Measurements from ENCODE around the gene KCNF1.

The KCNF1 gene

DNA sequence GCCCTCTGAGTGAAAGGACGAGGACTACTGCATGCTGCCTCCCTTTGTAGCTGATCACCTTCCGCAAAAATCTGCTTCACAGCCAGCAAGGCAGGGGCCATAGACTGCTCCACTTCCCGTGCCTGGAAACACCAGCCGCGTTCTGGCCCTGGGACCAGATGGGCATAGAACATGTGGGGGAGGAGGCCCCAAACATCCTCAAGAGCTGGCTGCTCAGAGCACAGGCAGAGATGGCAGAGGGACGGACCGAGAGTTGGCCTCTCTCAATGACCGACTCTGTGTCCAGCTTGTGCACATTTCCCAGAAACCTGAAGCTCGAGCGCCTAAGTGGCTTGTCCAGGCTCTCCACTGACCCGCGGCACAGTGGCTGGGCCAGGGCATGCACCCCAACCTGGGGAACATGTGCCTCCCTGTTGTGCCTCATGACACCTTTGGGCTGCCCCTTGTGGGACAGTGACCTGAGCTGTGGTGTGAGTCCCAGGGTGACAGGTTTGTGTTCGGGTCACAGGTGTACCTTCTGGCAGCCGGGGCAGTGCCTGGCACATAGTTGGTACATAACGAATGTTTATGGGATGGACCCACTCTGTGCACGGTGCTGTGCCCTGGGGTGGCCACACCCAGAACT lies 9.1 kb downstream of the KCNF1 start:
- DNase-seq (ENCODE audit: low spot score): no peak

DNA sequence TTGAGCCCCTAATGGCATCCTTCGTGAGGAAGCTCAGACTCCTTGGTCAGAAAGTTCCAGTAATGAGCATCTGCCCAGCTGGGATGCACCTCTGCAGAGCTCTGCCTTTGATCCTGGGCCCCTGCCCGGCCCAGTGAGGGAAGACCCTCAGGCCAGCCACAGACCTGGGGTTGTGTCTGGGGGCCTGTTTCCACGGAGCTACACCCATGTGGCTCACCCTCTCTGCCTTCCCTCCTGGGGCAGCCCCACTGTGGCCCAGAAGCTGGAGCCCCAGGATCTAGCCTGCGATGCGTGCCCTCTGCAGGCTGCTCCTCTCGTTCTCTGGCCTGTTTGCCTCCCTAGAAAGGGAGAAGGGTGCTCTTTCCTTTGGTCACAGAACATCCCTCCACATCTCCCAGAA lies 9.8 kb downstream of the KCNF1 start:
- no peak for DNase-seq (ENCODE audit: low spot score)

DNA sequence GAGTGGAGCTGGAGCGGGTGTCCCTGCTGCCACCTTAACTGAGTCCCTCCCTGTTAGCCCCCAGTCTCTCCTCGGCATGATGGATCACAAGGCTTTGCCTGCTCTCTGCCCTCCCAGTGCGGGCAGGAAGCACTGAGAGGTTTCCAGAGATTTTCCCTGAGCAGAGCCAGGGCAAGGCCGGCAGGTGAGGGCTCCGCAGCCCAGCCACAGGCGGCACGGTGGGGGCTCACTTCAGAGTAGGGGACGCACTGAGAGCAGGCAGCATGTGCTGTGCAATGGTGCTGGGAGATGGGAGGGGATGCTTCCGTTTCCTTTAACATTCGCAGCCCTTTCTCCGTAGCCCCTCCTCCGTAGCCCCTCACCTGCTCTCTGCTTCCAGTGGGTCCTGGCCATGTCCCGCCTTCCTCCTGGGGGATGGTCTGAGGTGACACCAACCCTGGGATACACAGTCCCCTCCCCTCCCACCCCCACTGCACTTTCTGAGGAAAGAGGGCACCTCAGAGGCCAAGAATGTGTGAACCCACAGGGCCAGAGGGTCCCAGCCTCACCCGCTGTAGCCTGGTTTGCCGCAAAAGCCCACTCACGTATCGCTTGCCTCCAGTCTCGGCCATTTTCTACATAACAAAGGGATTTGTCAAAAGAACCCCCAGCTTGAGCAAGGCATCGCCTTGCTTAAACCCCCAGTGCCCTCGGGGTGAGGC lies 10.7 kb downstream of the KCNF1 start:
- DNase-seq (ENCODE audit: low spot score): no peak

DNA sequence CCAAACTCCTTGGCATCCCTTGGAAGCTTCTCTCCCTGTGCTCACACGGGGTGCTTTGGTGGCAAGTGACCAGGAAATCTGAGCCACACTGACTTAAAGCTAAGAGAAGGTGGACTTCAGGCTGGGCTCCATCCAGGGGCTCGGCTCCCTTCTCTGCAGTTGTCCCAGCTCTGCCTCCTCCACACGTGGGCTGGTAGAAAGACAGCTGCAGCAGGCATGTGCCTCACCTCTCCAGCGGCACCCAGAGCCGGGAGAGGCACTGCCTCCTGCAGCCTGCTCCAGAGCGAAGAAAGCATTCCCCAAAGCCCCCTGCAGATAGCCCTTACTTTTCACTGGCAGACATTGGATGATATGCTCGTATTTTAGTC lies 11.3 kb downstream of the KCNF1 start:
- no peak for DNase-seq (ENCODE audit: low spot score)

DNA sequence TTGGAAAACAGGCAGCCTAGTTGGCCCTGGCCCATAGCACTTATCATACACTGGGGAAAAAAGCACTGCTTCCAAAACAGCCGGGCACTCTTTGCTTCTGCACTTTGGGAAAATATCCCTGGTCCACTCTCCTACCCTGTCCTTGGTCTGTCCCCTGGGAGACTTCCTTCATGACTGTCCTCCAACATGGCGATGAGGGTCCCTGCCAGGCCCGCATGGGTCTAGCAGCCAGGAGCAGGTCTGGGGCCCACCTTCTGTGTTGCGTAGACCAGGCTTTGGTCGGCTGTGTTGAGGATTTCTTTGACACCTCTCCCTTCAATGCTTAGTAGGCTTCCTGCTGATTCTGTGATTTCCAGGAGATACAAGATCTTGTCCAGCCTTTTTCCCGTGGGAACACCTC lies 12.2 kb downstream of the KCNF1 start:
- no peak for DNase-seq (ENCODE audit: low spot score)

DNA sequence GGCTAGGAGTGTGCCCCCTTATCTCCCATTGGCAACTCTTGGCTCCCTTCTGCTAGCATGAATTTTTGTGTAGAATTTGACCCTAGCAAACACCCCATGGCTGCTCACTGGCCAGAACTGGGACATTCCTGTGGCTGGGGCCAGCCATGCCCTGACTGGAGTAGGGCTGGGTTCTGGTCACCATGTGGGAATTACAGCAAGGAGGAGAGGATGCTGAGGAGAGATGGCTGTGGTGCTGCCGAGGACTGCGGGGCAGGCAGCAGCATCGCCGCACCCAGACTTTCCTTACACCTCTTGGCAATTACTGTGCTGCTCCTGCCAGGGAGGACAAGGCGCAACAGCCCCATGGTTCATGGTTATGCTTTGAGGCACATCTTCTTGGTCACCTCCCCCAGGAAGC lies 12.7 kb downstream of the KCNF1 start:
- no peak for DNase-seq (ENCODE audit: low spot score)

DNA sequence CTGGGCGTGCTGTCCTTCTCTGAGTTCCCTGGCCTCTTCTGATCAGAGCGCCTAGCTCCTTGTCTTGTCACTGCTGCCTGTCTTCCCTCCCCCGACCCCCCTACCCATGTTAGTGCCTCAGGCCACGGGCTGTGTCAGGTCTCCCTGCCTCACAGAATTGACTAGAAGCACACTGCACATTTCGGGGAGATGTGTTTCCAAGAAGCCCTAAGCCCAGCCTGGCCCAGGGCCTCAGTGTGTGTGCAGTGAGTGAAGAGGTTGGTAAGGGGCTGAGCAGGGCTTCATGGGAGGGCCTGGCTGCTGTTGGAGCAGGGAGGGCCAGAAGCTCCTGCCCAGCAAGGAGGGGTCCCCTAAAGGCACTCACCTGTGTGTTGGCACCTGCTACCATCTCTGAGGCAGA lies 13.1 kb downstream of the KCNF1 start:
- no peak for DNase-seq (ENCODE audit: low spot score)

DNA sequence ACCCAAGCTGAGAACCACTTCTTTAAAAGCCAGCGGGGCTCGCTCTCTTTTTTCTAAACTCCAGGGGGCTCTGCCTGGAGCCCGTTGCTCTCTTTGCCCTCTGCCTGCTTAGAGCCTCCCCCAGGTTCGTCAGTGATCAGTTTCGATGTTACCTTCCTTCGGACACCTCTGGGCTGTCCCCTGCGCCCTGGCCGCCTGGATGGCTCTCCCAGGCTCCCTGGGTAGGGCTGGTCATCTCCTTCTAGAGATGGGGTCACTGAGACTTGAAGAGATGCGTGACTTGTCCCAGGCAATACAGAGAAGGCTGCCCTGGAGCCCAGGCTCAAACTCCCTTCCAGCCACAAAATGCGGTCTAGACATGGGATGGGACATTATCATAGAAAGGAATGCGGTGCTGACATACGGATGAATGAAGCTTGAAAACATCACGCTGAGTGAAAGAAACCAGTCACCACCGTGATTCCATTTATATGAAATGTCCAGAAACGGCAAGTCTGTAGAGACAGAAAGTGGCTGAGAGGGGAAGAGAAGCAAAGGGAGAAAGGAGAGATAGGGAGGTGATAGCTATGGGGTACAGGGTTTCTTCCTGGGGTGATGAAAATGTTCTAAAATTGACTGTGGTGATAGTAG lies 14.6 kb downstream of the KCNF1 start:
- no peak for DNase-seq (ENCODE audit: low spot score)

DNA sequence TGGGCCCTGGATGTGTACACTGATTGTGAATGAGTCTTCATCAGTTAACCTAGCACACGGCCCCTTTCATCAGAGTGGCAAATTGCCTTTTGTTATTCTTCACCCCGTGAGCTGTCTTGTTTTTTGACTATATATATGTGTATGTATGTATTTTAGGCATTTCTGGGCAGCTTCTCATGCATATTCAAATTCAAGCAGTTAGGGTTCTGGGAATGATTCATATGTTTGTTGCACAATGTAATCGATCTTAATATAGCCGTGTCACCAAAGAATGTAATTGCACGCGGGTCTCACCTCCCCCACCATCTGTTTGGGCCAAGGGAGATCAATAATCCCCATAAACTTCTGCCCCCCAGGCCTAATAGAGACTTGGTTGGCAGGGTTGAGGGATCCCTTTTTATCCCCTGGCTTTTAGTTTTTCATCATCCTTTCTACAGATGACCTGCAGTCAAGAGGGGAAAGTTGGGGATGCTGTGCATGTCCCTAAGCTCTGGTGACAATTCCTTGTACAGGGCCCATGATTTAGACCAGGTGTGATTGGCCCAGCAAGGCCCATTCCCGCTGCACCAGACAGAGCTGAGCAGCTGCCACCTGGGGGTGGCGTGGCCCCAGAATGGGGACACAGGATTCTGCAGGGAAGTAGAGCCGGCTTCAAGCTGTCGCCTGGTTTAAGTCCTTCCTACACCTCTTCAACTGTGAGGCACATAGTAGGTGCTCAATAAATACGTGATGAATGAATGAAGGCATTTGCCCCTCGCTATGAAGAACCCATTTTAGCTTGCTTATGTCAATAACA lies 19.2 kb downstream of the KCNF1 start:
- DNase-seq (ENCODE audit: low spot score): no peak

DNA sequence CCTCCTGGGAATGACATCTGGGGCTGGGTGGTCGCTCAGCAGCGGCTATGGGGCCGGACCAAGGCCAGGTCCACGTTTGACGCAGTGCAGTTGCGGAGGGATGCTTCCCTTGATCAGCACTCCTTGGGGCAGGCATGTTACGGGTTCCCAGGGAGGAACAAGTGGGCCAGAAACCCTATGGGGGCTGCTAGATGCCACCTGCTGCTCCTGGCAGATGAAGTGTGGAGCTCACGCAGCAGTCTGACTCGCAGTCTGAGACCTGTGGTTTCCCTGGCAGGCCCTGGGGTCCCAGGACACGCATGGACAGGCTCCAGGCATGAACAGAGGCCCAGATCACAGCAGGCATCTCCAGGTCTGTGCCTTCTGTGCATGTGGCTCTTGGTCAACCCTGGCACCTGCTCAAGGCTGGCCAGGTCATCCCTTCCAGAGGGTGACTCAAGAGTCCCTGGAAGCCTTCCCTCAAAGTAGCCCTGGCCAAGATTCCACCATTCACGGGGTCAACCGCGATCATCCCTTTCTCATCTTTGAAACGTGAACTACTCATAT lies 20.0 kb downstream of the KCNF1 start:
- no peak for DNase-seq (ENCODE audit: low spot score)

DNA sequence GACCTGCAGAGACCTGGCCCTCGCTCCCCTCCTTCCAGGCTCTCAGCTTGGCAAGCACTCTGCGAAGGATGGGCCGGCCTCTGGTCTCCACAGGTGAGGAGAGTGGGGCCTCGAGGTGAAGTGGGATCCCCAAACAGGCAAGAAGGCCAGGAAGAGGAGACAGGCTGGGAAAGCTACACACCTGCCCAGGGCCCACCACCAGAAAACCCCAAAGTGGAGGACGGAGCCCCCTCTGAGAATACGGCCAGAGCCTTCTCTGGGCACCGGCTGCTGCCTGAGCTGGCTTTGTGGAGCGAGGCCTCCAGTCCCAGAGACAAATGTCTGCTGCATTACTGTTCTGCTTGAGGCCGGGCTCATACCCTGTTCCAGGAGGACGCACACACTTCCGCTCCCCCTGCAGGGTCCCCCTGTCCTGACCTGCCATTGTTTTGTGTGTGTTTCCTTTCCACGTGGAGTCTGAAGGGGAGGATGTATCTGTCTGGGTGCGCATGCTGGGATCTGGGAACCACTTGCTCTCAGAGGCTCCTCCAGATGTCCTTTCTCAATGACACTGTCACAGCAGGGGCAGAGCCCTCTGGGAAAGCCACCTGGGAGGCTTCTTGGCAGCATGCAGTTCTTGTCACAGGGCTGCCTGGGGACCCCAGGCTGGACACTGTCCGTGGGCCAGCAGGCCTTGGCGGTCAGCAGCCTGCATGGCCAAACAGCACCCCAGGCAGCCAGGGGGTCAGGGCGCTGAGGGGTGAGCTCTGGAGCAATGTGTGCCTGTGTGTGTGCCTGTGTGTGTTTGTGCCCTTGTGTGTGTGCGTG lies 20.8 kb downstream of the KCNF1 start:
- DNase-seq (ENCODE audit: low spot score): no peak

DNA sequence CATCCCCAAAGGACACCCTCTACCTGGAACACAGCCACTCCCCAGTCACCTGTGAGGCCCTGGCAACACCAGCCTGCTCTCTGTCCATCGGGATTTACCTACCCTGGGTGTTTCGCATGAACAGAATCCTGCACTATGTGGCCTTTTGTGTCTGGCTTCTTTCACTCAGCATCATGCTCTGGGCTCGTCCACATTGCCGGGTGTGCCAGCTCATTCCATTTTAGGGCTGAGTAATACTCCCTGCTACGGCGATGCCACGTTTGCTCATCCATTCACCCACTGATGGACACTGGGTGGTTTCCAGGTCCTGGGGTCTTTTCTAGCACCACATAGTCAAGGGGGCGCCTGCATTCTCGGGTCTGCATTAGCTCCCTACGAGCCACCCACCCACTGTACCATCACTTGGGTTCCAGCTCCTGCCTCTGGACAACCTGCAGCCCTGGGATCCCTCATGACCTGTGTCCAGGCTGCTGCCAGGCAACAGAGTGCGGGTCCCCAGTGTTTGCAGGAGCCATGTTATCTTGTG lies 22.0 kb downstream of the KCNF1 start:
- DNase-seq (ENCODE audit: low spot score): no peak

DNA sequence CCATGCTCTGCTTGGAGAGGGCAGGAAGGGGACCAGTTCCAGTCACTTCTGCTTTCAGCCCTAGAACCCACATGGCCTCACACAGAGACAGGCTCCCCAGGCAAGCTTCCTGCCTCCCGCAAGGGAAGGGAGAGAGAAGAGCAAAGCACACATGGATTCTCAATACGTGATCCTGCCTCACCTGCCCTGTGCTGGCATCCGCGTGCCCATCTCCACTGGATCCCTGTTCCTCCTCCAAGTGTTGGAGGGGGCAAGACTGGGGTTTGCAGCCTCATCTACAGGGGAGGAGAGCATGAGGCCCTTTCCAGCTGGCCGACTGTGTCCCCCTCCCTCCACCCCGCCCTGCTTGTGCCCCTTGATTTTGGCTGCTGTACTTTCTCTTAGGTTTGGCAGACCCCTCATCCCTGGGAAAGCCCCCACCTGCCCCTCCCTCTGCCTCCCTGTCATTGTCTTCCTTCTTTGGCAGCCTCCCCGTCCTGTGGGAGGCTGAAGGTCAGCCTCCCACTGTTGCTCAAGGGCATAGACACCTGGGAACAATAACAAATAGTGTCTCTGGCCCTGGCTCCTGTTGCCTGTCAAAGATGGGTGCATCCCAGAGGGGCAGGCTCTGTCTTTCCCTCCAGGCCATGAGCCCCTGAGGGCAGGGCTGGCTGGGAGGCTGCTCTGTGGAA lies 22.7 kb downstream of the KCNF1 start:
- DNase-seq (ENCODE audit: low spot score): no peak

DNA sequence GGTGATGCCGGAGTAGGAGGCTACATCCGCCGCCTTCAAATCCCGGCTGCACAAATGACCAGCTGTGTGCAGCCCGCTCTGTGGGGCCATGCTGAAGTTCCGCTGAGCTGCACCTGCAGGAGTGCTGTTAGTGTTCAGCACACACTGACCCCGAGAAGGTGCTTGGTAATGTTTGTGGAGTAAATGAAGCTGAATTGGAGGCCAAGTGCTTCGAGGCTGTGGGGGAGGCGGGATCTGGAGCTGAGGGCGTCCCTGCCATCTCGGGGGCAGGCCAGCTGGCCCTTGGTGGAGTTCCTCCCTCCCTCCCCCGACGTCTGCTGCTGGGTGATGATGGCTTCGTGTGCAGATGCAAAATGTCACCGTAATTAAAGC lies 23.2 kb downstream of the KCNF1 start:
- DNase-seq (ENCODE audit: low spot score): no peak

DNA sequence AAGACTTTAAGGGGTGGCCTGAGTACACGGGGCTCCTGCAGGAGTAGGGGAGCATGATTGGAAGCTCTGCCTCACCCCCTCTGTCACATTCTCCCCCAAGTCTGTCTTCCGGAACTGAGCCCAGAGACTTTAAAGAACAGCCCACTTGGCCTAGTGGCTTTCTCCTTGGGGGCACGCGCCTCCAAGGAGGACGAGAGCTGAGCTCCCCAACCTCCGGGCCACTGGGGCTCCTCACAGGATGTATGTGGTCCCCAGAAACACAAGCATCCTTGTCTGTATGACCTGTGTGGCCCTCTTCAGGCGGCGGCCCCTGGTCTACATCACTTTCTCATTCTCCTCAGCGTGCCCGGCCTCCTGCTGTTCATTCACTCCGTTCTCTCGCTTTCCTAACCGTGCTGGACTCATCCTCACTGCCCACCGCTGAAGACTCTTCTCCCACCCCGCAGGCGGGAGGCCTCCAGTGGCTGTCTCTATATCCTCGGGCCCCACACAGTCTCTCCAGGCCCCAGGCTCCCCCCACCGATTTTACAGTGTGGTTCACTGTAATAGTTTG lies 23.7 kb downstream of the KCNF1 start:
- no peak for DNase-seq (ENCODE audit: low spot score)

DNA sequence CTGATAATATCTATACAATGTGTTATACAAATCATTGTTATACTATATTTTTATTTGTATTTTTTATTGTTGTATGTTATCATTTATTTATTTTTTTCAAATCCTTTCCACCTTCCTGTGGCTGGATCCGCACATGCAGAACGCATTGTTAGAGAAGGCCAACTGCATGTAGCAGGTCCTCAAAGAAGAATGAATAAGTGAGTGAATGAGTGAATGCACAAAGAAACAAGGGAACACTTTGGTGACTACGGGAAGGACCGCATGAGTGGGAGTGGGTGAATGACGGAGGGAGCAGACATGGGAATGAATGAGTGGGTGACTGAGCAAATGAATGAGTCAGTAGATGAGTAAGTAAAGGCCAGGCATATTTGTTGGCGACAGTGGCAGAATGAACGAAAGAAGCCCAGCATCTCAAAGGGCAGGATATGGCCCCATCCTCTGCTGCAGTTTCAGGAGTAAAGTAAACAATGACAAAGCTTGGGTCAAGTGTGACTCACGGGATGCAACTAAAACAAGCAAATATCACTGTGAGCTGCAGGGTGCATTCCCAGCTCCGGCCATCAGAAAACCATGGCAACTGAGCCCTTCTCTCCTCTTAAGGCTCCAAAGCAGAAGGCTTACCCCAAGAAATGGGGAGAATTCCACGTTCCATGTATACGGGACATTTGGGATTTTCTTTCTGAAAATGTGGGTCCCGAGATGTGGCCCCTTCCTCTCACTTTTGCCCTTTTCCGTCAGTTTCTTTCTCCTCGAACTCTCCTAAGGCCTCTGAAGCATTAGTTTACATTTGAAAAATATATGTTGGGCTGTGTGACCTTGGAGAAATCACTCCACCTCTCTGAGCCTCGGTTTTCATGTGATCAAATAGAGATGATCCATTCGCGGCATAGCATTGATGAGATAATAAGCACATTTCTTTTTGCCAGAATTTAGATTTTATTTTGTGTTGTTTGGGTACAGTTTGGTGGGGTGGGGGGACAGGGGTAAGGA lies 24.5 kb downstream of the KCNF1 start:
- no peak for DNase-seq (ENCODE audit: low spot score)

DNA sequence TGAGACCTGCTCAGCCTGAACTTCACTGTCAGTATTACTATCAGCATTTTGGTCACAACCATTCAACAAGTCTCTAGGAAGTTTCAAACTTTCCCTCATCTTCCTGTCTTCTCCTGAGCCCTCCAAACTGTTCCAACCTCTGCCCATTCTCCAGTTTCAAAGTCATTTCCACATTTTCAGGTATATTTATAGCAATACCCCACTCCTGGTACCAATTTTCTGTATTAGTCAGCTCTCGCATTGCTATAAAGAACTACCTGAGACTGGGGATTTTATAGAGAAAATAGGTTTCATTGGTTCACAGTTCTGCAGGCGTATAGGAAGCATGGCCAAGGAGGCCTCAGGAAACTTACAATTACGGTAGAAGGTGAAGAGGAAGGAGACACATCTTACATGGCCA lies 27.3 kb downstream of the KCNF1 start:
- DNase-seq (ENCODE audit: low spot score): no peak

DNA sequence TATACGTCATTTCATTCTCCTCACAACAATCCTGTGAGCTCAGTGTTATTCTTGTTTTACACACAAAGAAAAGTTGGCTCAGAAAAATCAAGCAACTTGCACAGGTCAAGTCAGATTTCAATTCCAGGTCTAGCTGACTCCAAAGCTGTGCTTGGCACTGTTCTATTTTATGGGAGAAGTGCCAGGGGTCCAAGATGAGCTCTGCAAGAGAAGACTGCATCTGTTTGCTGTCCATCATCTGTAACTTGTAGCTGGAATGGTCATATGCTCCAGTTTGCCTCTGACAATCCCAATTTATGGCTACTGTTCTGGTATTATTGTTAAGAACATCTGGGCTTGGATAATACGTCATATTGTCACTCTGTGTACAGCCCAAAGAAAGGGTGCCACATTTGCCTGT lies 28.9 kb downstream of the KCNF1 start:
- no peak for DNase-seq (ENCODE audit: low spot score)

DNA sequence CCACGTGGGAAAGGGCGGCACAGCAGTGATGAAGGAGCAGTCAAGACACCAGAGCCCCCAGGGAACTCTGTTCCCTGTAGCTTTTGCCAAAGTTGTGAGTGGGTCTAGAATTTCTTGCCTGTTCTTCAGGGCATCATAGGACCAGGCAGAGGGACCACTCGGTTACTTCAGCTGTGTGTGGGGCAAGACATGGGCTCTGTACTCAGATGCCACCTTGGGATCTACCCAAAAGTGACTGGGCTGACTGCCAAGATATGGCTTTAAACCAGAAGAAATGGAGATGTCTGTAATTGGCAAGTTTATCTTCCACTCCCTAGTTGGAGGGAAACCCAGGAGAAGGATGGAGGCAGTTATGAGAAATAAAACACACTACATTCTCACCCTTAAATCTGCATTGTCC lies 29.6 kb downstream of the KCNF1 start:
- DNase-seq (ENCODE audit: low spot score): no peak

All from pons (tissue), 1 donor.